IPS-18a (cell line): Measurements from ENCODE around the gene FNDC11.
"Not testable (repeated sequence)": the region's sequence is repeated elsewhere in the genome, so short reads cannot be mapped to it uniquely, and the experiment has no call there.

Source experiments
- H3K27ac ChIP-seq: one replicate; pipeline ENCODE4 v1.5.1; 2013; ENCODE audit warnings: low read length
- H3K27me3 ChIP-seq: one replicate; pipeline ENCODE4 v1.6.1; 2013; ENCODE audit warnings: mild to moderate bottlenecking, low read length; ENCODE audit not compliant: control insufficient read depth, insufficient read depth
- H3K36me3 ChIP-seq: one replicate; pipeline ENCODE4 v1.6.1; 2013; ENCODE audit warnings: low read depth, low read length; ENCODE audit not compliant: control insufficient read depth
- H3K4me1 ChIP-seq: one replicate; pipeline ENCODE4 v1.6.1; 2013; ENCODE audit warnings: low read depth, low read length; ENCODE audit not compliant: control insufficient read depth
- H3K4me3 ChIP-seq: one replicate; pipeline ENCODE4 v1.5.1; 2013; ENCODE audit warnings: low read length
- H3K9ac ChIP-seq: one replicate; pipeline ENCODE4 v1.6.1; 2013; ENCODE audit warnings: mild to moderate bottlenecking, low read length, moderate library complexity
- H3K9me3 ChIP-seq: one replicate; pipeline ENCODE4 v1.6.1; 2013; ENCODE audit warnings: low read depth, low read length; ENCODE audit not compliant: control insufficient read depth

Gene FNDC11

DNA sequence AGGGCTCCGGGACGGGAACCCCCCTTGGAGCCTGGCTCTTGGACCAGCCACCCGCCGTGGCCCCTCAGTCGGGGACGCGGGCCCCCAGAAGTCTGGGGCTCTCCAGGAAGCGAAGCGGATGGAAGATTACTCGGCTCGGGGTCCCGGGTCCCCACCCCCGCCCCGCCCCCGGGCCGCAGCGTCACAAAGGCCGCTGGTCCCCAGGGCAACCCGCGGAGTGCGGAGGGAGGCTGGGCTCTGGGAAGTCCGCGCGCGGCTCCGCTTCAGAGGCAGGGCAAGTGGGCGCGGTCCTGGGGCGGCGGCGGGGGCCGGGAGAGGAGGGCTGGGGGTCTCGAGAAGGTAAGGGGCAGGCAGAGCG is at the start of gene FNDC11:
FNDC11 (plus strand) TSS at position 227 of the 358 bp plus-strand sequence. CDS start 1,505 bp downstream, outside the sequence.
- peaks cover 10% of the 10 kb centered on the region for H3K4me1 ChIP-seq

DNA sequence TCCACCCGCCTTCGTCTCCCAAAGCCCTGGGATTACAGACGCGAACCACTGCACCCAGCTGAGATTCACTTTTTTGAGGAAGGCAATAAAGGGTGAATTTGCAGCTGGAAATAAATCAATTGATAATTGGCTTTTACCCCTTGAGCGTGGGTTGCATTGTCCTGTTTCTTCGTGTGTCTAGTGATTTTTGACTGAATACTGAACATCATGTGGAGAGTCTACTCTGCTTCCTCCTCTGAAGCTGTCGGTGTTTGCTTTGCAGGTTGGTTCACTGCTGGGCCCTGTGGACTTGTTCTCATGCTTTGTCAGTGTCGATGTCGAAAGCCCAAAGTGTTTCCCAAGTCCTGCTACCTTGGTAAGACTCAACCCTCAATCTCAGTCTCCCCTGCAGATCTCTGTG is 49.3 kb upstream of the FNDC11 start:
- H3K36me3 ChIP-seq: no peaks in the 10 kb centered on the region

More for the DNA sequence above, at the start of gene FNDC11:
- peak within 1 kb of the TSS; percentile 84 for H3K4me3 ChIP-seq
- peak within 1 kb of the TSS; percentile 62 for H3K9ac ChIP-seq
- H3K9me3 ChIP-seq: no peaks in the 10 kb centered on the region
- H3K27ac ChIP-seq: no peak within 1 kb of the TSS
- peaks cover 7% of the 10 kb centered on the region for H3K27me3 ChIP-seq
- no peaks in the 10 kb centered on the region for H3K36me3 ChIP-seq

DNA sequence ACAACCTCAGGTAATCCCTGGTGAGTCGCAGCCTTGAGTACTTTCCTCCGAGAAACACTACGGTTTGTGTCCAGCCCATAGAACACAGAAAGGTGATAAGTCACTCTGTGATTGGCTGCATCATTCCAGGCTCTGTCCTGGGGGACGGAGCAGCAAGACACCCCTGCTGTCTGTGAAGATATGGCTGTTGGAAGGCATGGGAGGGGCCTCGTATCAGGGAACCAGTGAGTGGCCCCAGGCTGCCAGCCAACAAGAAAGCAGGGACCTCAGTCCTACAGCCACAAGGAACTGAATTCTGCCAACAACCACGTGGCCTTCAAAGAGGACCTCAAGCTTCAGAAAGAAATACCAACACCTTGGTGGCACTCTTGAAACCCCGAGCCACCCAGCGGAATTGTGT is 48.7 kb upstream of the FNDC11 start:
- H3K4me1 ChIP-seq: peaks cover 4% of the 10 kb centered on the region
- no peak overlapping the region for H3K4me3 ChIP-seq
- no peak overlapping the region for H3K9ac ChIP-seq
- H3K9me3 ChIP-seq: no peaks in the 10 kb centered on the region
- peaks cover 42% of the 10 kb centered on the region for H3K27me3 ChIP-seq
- no peaks in the 10 kb centered on the region for H3K36me3 ChIP-seq
- H3K27ac ChIP-seq: no peak overlapping the region

More for the DNA sequence above, 49.3 kb upstream of the FNDC11 start:
- H3K27me3 ChIP-seq: peaks cover 42% of the 10 kb centered on the region
- no peaks in the 10 kb centered on the region for H3K9me3 ChIP-seq
- no peak overlapping the region for H3K4me3 ChIP-seq
- H3K4me1 ChIP-seq: peaks cover 4% of the 10 kb centered on the region
- H3K27ac ChIP-seq: no peak overlapping the region
- H3K9ac ChIP-seq: no peak overlapping the region

GRCh38 chr20:63505723-63506122 is 48.2 kb upstream of the FNDC11 start:
- H3K27me3 ChIP-seq: peaks cover 42% of the 10 kb centered on the region

GRCh38 chr20:63507083-63507743 is 46.7 kb upstream of the FNDC11 start:
- H3K9ac ChIP-seq: no peak overlapping the region
- no peaks in the 10 kb centered on the region for H3K9me3 ChIP-seq
- no peaks in the 10 kb centered on the region for H3K36me3 ChIP-seq
- H3K4me1 ChIP-seq: peaks cover 1% of the 10 kb centered on the region
- no peak overlapping the region for H3K4me3 ChIP-seq
- H3K27ac ChIP-seq: no peak overlapping the region
- peaks cover 39% of the 10 kb centered on the region for H3K27me3 ChIP-seq

More at GRCh38 chr20:63505723-63506122, 48.2 kb upstream of the FNDC11 start:
- no peak overlapping the region for H3K27ac ChIP-seq
- peaks cover 4% of the 10 kb centered on the region for H3K4me1 ChIP-seq
- H3K9me3 ChIP-seq: no peaks in the 10 kb centered on the region
- H3K9ac ChIP-seq: no peak overlapping the region
- H3K36me3 ChIP-seq: no peaks in the 10 kb centered on the region
- H3K4me3 ChIP-seq: no peak overlapping the region

DNA sequence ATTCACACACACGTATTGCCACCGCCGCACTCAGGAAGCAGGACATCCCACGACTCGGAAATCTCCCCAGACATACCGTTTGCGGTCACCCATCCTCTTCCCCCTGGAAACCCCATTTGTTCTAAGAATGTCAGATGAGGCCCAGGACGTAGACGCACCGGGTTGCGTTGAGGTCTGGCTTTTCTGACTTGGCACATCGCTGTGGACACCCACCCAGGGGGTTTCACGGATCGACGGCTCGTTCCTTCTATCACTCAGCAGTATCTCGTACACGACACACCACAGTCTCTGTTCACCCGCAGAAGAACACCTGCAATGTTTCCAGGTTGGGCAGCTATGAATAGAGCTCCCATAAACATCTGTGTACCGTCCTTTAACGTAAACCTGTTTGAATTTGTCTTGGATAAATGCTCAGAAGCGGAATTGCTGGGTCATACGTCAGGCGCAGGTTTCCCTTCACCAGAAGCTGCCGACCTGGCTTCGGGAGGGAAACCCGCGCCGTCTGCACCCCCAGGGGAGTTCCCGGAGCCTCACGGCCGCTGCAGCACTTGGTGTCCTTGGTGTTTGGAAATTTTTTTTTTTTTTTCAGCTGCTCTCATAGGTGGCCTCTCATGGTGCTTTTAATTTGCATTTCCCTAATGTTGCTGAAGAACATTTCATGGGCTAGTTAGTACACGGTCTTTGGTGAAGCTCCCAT is 45.7 kb upstream of the FNDC11 start:
- Histone ChIP-seq H3K9me3 (no peaks in the 10 kb centered on the region), H3K9ac (no peak overlapping the region), H3K36me3 (no peaks in the 10 kb centered on the region), H3K4me3 (no peak overlapping the region), H3K4me1 (no peaks in the 10 kb centered on the region), H3K27me3 (peaks cover 47% of the 10 kb centered on the region), H3K27ac (no peak overlapping the region)

GRCh38 chr20:63509088-63509564 is 44.8 kb upstream of the FNDC11 start:
- Histone ChIP-seq H3K27me3 (peaks cover 41% of the 10 kb centered on the region), H3K4me3 (no peak overlapping the region), H3K36me3 (no peaks in the 10 kb centered on the region), H3K9ac (no peak overlapping the region), H3K27ac (no peak overlapping the region), H3K4me1 (no peaks in the 10 kb centered on the region), H3K9me3 (no peaks in the 10 kb centered on the region)

DNA sequence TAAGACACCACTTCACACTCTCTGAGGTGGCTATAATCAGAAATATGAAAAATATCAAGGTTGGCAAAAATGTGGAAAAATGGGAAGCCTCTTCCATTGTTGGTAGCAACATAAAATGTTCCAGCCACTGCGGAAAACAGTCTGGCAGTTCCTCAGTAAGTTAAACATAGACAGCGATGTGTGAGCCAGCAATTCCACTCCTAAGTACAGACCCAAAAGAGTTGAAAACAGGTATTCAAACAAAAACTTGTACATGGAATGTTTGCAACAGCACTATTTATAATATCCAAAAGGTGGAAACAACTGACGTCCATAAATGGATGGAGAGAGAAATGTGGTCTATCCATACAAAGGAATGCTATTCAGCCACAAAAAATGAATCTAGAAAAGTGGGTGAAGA is 40.8 kb upstream of the FNDC11 start:
- Histone ChIP-seq H3K36me3 (no peaks in the 10 kb centered on the region), H3K9me3 (no peaks in the 10 kb centered on the region), H3K4me3 (no peak overlapping the region), H3K27ac (no peak overlapping the region), H3K27me3 (peaks cover 29% of the 10 kb centered on the region), H3K4me1 (no peaks in the 10 kb centered on the region), H3K9ac (no peak overlapping the region)

- H3K27me3 ChIP-seq: peaks cover 37% of the 10 kb centered on the region
- not testable (repeated sequence) for H3K27ac ChIP-seq, H3K9ac ChIP-seq, H3K9me3 ChIP-seq, H3K4me3 ChIP-seq, H3K4me1 ChIP-seq, H3K36me3 ChIP-seq
Measured at GRCh38 chr20:63514520-63514919, 39.4 kb upstream of the FNDC11 start.

- peaks cover 3% of the 10 kb centered on the region for H3K4me1 ChIP-seq
Measured at GRCh38 chr20:63517376-63518309, 36.3 kb upstream of the FNDC11 start.

GRCh38 chr20:63518351-63518861 is 35.6 kb upstream of the FNDC11 start:
- H3K27me3 ChIP-seq: peaks cover 20% of the 10 kb centered on the region
- H3K4me3 ChIP-seq: no peak overlapping the region
- H3K4me1 ChIP-seq: peaks cover 3% of the 10 kb centered on the region
- H3K9me3 ChIP-seq: no peaks in the 10 kb centered on the region
- H3K9ac ChIP-seq: no peak overlapping the region
- no peak overlapping the region for H3K27ac ChIP-seq
- H3K36me3 ChIP-seq: no peaks in the 10 kb centered on the region

More at GRCh38 chr20:63517376-63518309, 36.3 kb upstream of the FNDC11 start:
- H3K27me3 ChIP-seq: peaks cover 24% of the 10 kb centered on the region
- no peak overlapping the region for H3K27ac ChIP-seq
- no peaks in the 10 kb centered on the region for H3K9me3 ChIP-seq
- H3K4me3 ChIP-seq: no peak overlapping the region
- H3K9ac ChIP-seq: no peak overlapping the region
- no peaks in the 10 kb centered on the region for H3K36me3 ChIP-seq
